GM19463 (cell line): Measurements from ENCODE around the gene ABI3BP.
"Not testable (repeated sequence)": the region's sequence is repeated elsewhere in the genome, so short reads cannot be mapped to it uniquely, and the experiment has no call there.

ENCODE experiments used
- ATAC-seq: cut with Tn5 transposase; IDR thresholded peaks from one replicate; pipeline ENCODE4 v1.9.1; 2021; ENCODE audit warnings: mild to moderate bottlenecking, moderate library complexity; ENCODE audit not compliant: unreplicated experiment

ABI3BP gene

GRCh38 chr3:100993309-100993708, at the start of gene ABI3BP:
TSS of gene ABI3BP (minus strand) at chr3:100993421. CDS start at chr3:100993384, 37 bp downstream.
- no peak for ATAC-seq

GRCh38 chr3:101039285-101039684, 46.1 kb upstream of the ABI3BP start:
- ATAC-seq: no peak

- no peak for ATAC-seq
Measured at GRCh38 chr3:101038880-101039279, 45.7 kb upstream of the ABI3BP start.

GRCh38 chr3:101038393-101038792, 45.2 kb upstream of the ABI3BP start:
- no peak for ATAC-seq

- no peak for ATAC-seq
Measured at GRCh38 chr3:101037613-101038012, 44.4 kb upstream of the ABI3BP start.

- no peak for ATAC-seq
Measured at GRCh38 chr3:101036676-101037075, 43.5 kb upstream of the ABI3BP start.

- ATAC-seq: no peak
Measured at GRCh38 chr3:101036213-101036618, 43.0 kb upstream of the ABI3BP start.

- ATAC-seq: no peak
Measured at GRCh38 chr3:101027286-101027685, 34.1 kb upstream of the ABI3BP start.

- no peak for ATAC-seq
Measured at GRCh38 chr3:101026881-101027280, 33.7 kb upstream of the ABI3BP start.

GRCh38 chr3:101026244-101026643, 33.0 kb upstream of the ABI3BP start:
- no peak for ATAC-seq

GRCh38 chr3:101020351-101021015, 27.3 kb upstream of the ABI3BP start:
- no peak for ATAC-seq

GRCh38 chr3:101017017-101017416, 23.8 kb upstream of the ABI3BP start:
- no peak for ATAC-seq

GRCh38 chr3:101012312-101012711, 19.1 kb upstream of the ABI3BP start:
- not testable (repeated sequence) for ATAC-seq

- no peak for ATAC-seq
Measured at GRCh38 chr3:101011136-101011535, 17.9 kb upstream of the ABI3BP start.

GRCh38 chr3:101010296-101010695, 17.1 kb upstream of the ABI3BP start:
- no peak for ATAC-seq

GRCh38 chr3:101009386-101009785, 16.2 kb upstream of the ABI3BP start:
- ATAC-seq: no peak

- no peak for ATAC-seq
Measured at GRCh38 chr3:100999160-100999559, 5.9 kb upstream of the ABI3BP start.

GRCh38 chr3:100994809-100995208, 1.6 kb upstream of the ABI3BP start:
- ATAC-seq: no peak

GRCh38 chr3:100994187-100994586, 966 bp upstream of the ABI3BP start:
- no peak for ATAC-seq

- ATAC-seq: no peak
Measured at GRCh38 chr3:100992231-100993012, 799 bp downstream of the ABI3BP start.

GRCh38 chr3:100988080-100988479, 5.1 kb downstream of the ABI3BP start:
- ATAC-seq: no peak

- no peak for ATAC-seq
Measured at GRCh38 chr3:100984308-100984707, 8.9 kb downstream of the ABI3BP start.
